Activated T-helper 2 cell treated with anti-CD3 and anti-CD28 coated beads, Interferon-gamma antibody, Interleukin-2, Interleukin-4, amounts not matched to agents 10 μg/mL and 5 μg/mL and 100 μg/mL, durations not matched to agents 14 hours and 24 hours and 36 hours (primary cell): ENCODE data around the gene TRIP10. TPM values are rescaled to one million over a fixed set of nuclear protein-coding genes. Genes with fewer than 3 reads are reported as not detected.
"Not testable (repeated sequence)": the region's sequence is repeated elsewhere in the genome, so short reads cannot be mapped to it uniquely, and the experiment has no call there.

Source experiments
- DNase-seq: peaks from one replicate; pipeline ENCODE4 v3.0.0; 2021; ENCODE audit warnings: low spot score
- H3K27ac Mint-ChIP-seq: one replicate; pipeline ENCODE4 v1.8.0; 2021; ENCODE audit warnings: mixed read lengths
- H3K27me3 Mint-ChIP-seq: one replicate; pipeline ENCODE4 v1.8.0; 2021; ENCODE audit warnings: low read depth, mixed read lengths
- H3K36me3 Mint-ChIP-seq: one replicate; pipeline ENCODE4 v1.8.0; 2021; ENCODE audit warnings: low read depth, mixed read lengths
- H3K4me1 Mint-ChIP-seq: one replicate; pipeline ENCODE4 v1.8.0; 2021; ENCODE audit warnings: low read depth, mixed read lengths
- H3K4me3 Mint-ChIP-seq: one replicate; pipeline ENCODE4 v1.8.0; 2021; ENCODE audit warnings: low read depth, mild to moderate bottlenecking, moderate library complexity, mixed read lengths
- H3K9me3 Mint-ChIP-seq: one replicate; pipeline ENCODE4 v1.8.0; 2021; ENCODE audit warnings: mixed read lengths
- intact Hi-C: fragments of 100-400 bp; cut with micrococcal nuclease; formaldehyde crosslinking; loops from one replicate; pipeline ENCODE4 v1.15.1; 2023
- total RNA-seq: library from RNA; stranded (reverse); gene quantifications from 2 replicates; pipeline ENCODE4 v1.2.3, GENCODE V29; 2022

Gene TRIP10
- total RNA-seq, 1 donor from 2014 or later = 64.7 TPM

DNA sequence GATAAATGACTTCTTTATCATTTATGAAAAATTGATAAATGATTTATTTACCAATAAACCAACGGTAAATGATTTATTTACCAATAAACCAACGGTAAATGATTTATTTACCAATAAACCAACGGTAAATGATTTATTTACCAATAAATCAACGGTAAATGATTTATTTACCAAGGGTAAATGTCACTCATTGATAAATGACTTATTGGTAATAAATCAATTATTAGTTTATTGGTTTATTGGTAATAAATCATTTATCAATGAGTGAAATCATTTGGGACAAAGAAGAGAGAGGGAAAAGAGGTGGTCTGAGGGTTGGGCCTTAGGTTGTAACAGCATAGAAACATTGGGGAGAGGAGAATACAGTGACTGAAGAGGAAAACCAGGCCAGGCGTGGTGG, 54.5 kb downstream of the TRIP10 start:
- intact Hi-C loops = no loop called here
- Mint-ChIP-seq H3K36me3 (peaks cover 71% of the 10 kb centered on the region), H3K4me1 (peaks cover 33% of the 10 kb centered on the region), H3K27me3 (no peaks in the 10 kb centered on the region), H3K9me3 (peaks cover 13% of the 10 kb centered on the region), H3K27ac (no peak overlapping the region), H3K4me3 (no peak overlapping the region)
- no peak for DNase-seq

DNA sequence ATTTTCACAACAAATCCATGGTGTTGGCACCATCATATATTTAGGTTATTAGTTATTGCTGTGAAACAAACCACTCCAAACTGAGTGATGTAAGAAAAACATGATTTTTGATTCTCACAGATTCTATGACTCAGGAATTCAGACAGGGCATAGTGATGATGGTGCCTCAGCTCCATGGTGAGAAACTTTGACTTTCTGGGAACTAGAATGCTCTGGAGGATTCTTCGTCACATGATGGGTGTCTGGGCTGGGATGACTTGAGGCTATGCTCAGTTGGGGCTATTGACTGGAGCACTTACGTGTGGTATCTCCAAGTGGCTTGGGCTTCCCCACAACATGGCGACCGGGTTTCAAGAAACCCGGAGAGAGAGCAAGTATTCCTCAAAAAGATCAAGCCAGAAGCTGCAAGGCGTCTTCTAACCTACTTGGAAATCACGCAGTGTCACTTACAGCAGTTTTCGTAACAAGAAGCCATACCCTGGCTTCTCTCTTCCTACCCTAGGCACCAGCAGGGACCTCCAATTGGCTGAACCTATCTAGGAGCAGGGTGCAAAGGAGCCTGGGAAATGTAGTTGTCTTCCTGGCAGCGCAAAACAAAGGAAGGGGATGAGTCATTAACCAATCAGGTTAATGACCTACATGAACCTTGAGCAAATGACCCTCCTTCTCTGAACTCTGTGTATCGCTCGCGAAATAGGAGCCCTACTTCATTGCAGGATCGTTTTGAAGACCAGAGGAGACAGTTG, 55.4 kb downstream of the TRIP10 start:
- Mint-ChIP-seq H3K4me1 (peaks cover 37% of the 10 kb centered on the region), H3K27me3 (no peaks in the 10 kb centered on the region), H3K27ac (no peak overlapping the region), H3K36me3 (peaks cover 74% of the 10 kb centered on the region), H3K4me3 (no peak overlapping the region), H3K9me3 (peaks cover 13% of the 10 kb centered on the region)
- DNase-seq = no peak
- intact Hi-C loops = no loop called here

DNA sequence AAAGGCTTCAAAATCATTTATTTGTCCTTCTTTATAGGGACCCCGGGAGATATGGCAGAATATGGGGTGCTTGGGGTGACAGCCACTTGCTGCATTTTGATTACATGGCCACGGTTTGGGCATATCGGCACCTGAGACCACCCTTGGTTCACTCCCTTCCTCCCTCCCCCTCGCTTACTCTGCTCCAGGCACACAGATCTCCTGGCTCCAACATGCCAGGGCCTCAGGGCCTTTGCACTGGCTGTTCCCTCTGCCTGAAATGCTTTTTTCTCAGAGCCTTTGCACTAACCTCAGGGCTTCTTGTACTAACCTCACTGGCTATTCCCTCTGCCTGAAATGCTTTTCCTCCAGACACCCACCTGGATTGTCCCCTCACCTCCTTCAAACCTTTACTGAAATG, 56.8 kb downstream of the TRIP10 start:
- no peak for DNase-seq
- Mint-ChIP-seq H3K4me1 (peaks cover 46% of the 10 kb centered on the region), H3K27ac (no peak overlapping the region), H3K4me3 (no peak overlapping the region), H3K9me3 (peaks cover 13% of the 10 kb centered on the region), H3K27me3 (no peaks in the 10 kb centered on the region), H3K36me3 (peaks cover 75% of the 10 kb centered on the region)
- intact Hi-C loops = no loop called here

DNA sequence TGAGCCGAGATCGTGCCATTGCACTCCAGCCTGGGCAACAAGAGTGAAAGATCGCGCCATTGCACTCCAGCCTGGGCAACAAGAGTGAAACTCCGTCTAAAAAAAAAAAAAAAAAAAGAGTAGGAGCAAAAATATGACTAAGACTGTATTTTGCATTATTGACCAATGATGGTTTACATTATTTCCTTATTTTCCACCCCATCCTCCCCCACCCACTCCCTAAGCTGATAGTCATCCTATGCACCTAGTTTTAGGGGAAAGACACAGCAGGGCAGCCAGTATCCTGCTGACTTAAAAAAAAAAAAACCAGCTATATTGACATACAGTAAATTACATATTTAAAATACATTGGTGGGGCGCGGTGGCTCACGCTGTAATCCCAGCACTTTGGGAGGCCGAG, 58.2 kb downstream of the TRIP10 start:
- Mint-ChIP-seq H3K27me3 (no peaks in the 10 kb centered on the region), H3K4me1 (peaks cover 44% of the 10 kb centered on the region), H3K36me3 (peaks cover 63% of the 10 kb centered on the region), H3K9me3 (peaks cover 13% of the 10 kb centered on the region), H3K27ac (no peak overlapping the region), H3K4me3 (no peak overlapping the region)
- intact Hi-C loops = no loop called here
- no peak for DNase-seq

DNA sequence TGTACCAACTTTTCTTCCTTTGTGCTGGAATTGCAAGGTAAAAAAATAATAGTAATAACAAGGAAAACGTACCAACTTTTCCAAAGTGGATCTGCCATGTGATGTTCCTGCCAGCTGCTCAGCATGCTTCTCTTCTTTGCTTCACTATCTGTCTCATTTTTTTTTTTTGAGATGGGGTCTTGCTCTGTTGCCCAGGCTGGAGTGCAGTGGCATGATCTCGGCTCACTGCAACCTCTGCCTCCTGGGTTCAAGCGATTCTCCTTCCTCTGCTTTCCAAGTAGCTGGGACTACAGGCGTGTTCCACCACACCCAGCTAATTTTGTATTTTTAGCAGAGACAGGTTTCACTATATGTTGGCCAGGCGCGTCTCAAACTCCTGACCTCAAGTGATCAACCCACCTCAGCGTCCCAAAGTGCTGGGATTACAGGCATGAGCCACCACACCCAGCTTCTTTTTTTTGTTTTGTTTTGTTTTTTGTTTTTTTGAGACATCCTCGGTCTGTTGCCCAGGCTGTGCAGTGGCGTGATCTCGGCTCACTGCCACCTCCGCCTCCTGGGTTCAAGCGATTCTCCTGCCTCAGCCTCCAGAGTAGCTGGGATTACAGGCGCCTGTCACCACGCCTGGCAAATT, 60.8 kb downstream of the TRIP10 start:
- peaks cover 39% of the 10 kb centered on the region for H3K36me3 Mint-ChIP-seq
- H3K27ac Mint-ChIP-seq = peak overlapping the region; percentile 97
- H3K27me3 Mint-ChIP-seq, H3K9me3 Mint-ChIP-seq: not testable (repeated sequence)
- peak overlapping the region; percentile 85 for H3K4me3 Mint-ChIP-seq
- intact Hi-C loops = loop anchor here (1.0 kb wide), 1 partner anchor 63 kb away; no protein-coding TSS in a partner anchor
- peaks cover 47% of the 10 kb centered on the region for H3K4me1 Mint-ChIP-seq
- DNase-seq = peak; percentile 22

DNA sequence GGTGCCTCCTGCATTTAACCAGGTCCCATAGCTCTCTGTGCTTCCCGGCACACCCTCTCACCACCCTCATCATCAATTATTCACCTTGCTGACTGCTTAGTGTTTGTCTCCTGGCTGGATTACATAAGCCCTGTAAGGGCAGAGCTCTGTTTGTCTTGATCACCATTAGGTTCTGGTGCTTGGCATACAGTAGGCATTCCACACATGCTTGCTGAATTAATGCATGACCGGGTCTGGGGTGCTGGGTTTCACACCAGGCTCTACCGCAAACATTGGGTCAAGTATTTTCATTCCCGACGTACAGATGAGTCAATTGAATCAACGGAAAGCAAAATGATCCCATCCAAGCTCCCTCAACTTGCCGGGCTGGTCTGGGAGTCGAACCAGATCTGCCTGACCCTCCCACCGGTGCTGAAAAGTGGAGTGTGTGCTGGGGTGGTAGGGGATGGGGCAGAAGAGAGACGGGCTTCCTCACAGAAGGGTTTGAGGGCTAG, 61.6 kb downstream of the TRIP10 start:
- Mint-ChIP-seq H3K4me1 (peaks cover 46% of the 10 kb centered on the region), H3K27me3 (no peaks in the 10 kb centered on the region), H3K4me3 (peak overlapping the region; percentile 85), H3K27ac (peak overlapping the region; percentile 97), H3K9me3 (no peaks in the 10 kb centered on the region), H3K36me3 (peaks cover 32% of the 10 kb centered on the region)
- intact Hi-C loops = loop anchor here (1.0 kb wide), 2 partner anchors 29 to 62 kb away; partner anchors contain the start of gene VAV1
- no peak for DNase-seq

Other genes starting within 250 kb of the TRIP10 start
- 7.9 and 11.3 TPM in 2 replicates for gene TUBB4A, start 237.4 kb upstream of the TRIP10 start, total RNA-seq
- 6.9 and 7.4 TPM in 2 replicates for gene TNFSF9, start 208.7 kb upstream of the TRIP10 start, total RNA-seq
- gene CD70, start 148.5 kb upstream of the TRIP10 start, total RNA-seq = 85.5 and 88.7 TPM in 2 replicates
- gene TNFSF14, start 69.5 kb upstream of the TRIP10 start, total RNA-seq = 99.5 and 102 TPM in 2 replicates
- 4.4 and 6.3 TPM in 2 replicates for gene C3, start 19.0 kb upstream of the TRIP10 start, total RNA-seq
- gene GPR108, start 2.1 kb upstream of the TRIP10 start, total RNA-seq = 90.4 and 95.4 TPM in 2 replicates
- 7.7 and 8.7 TPM in 2 replicates for gene SH2D3A, start 27.8 kb downstream of the TRIP10 start, total RNA-seq
- gene VAV1, start 33.0 kb downstream of the TRIP10 start, total RNA-seq = 68.9 and 69.7 TPM in 2 replicates
- gene ADGRE1, start 147.9 kb downstream of the TRIP10 start, total RNA-seq = 1.4 and 2.1 TPM in 2 replicates